Left cardiac atrium (tissue), 4 donors: ENCODE measurements around the gene MEF2C. TPM values are rescaled to one million over a fixed set of nuclear protein-coding genes. Genes with fewer than 3 reads are reported as not detected.
"Not testable (repeated sequence)": the region's sequence is repeated elsewhere in the genome, so short reads cannot be mapped to it uniquely, and the experiment has no call there.

ENCODE experiments used
- ATAC-seq, 2 donors: fragments of 200-7000 bp; cut with Tn5 transposase; one replicate each; pipeline ENCODE4 v1.9.1; 2020; ENCODE audit warnings: mild to moderate bottlenecking in 2 of 2, moderate library complexity in 2 of 2
- DNase-seq: peaks from one replicate; pipeline ENCODE4 v3.0.0-alpha.2; 2020
- intact Hi-C, 2 donors: fragments of 100-400 bp; cut with DNase I; formaldehyde crosslinking; loops; one replicate each; pipeline versions ENCODE4 v1.14.1 to v1.15.1; 2022 to 2023
- total RNA-seq, 2 donors: library from RNA; stranded (reverse); fragmentation: NEBNext Ultra II Directional; extraction: Animal tissue kit (Norgen Biotek cat#: 25700); gene quantifications; one replicate each; pipeline ENCODE4 v1.2.1, GENCODE V29; 2021
- donor health status: DM: no; HTN: yes; CAD: no.
- donor health status: DM: no; HTN: yes; CAD: no; lungs with severe emphysema.
- donor health status: DM: yes; HTN: yes; CAD: no.
- donor health status: Dilated cardiomyopathy.

Gene MEF2C
- total RNA-seq, 2 donors from 2014 or later: 48.3 to 53.7 TPM

DNA sequence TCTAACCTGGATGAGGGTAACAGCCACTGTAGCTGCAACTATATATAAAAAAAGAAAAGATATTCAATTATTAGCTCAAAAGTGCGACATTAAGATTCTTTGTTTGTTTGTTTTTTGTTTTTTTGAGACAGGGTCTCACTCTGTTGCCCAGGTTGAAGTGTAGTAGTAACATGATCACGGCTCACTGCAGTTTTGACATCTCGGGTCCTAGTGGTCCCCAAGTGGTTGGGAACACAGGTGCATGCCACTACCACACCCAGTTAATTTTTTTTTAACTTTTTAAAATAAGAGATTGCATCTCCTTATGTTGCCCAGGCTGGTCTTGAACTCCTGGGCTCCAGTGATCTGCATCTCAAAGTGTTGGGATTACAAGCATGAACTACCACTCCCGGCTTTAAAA, 61.8 kb downstream of the MEF2C start:
- ATAC-seq: no peak
- intact Hi-C loops: no loop called here
- DNase-seq: no peak

DNA sequence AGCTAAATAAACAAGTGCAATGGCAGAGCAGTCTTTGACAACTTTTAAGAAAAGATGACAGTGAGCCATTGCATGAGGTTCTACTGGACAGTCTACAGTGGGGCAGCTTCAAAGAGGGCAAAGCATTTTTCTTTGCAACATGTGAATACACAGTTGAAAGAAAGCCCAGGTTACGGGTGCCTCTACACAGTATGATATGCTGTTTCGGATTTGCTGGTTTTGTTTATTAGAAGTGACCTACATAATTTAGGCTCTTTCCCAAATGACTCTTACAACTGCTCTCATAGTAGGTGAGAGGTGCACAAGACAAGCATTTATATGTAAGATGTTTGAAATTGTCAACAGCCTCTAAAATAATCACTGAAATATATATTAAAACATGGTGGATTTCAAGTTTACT, 62.4 kb downstream of the MEF2C start:
- DNase-seq (no peak), ATAC-seq (no peak)
- intact Hi-C loops: no loop called here

GRCh38 chr5:88819301-88819999, 63.5 kb downstream of the MEF2C start:
- ATAC-seq (no peak), DNase-seq (no peak)
- intact Hi-C loops: no loop called here

- intact Hi-C loops: no loop called here
- no peak for DNase-seq
Observed at GRCh38 chr5:88818296-88818695, 64.7 kb downstream of the MEF2C start.

GRCh38 chr5:88816195-88816594, 66.8 kb downstream of the MEF2C start:
- no peak for ATAC-seq
- intact Hi-C loops: no loop called here
- DNase-seq: no peak

More at GRCh38 chr5:88818296-88818695, 64.7 kb downstream of the MEF2C start:
- ATAC-seq: no peak

DNA sequence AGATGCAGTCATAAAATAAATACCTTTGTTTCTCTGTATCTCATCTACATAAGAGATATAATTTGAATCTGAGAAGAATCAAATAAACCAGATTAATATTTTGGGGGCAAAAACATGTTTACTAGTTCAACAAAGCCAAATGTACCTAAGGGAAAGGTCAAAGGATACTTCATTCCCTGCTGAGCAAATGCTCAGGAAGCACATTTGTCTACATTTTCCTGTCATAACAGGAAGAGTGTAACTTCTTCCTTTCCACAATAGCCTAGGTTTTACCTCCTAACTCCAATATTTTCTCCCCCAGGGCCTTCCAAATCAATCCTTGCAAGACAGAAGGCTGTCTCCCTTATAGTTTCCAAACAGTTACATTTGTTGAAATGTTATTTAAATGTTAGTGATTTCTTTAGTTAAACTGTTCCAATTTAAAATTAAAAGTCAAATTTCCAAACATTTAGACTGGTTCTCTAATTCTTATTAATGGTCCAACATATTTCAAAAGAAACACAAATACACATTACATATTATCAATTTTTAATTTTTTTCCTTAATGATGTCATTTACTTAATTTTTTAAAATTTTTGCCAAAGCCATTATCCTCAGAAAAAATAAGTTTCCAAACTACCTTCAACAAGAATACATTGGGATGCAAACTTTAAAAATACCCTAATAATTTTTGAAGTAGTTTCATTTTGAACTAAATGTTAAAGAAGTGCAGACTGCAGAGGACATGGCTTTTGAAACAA, 67.8 kb downstream of the MEF2C start:
- DNase-seq (no peak), ATAC-seq (no peak)
- intact Hi-C loops: no loop called here

DNA sequence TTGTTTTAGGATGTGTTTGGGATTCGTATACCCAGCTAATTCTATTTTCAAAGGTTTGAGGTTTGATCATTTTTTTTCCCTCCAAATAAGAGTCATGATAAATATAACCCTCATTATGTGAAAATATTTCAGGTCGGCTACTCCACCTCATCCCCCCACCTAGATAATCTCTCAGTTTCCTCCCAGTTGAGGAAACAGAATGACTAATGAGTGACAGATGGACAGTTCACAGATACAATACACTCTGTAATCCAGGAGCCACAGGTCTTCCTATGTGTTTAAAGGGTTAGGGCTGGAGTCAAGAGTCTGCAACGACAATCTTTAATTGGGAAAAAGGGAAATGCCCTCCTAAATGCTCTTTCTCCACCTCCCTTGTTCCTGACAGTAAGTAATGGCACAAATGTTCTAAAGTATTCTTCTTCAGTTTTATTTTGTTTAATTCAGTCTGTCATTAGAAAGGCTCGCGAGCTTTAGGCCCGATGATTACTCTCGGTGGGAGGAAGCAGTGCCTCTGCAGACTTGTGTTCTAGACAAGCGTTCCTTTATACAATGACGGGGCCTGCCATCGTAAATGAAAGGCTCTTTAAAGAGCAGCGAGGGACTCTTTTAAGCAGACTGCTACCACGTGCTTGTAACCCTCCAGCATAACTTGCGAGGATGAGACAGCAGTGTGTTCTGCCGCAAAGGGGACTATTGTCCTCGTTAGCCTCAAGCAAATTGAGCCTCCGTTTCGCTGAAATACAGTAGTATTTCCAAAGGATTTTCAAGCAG, 69.0 kb downstream of the MEF2C start:
- no peak for ATAC-seq
- no peak for DNase-seq
- intact Hi-C loops: no loop called here

- intact Hi-C loops: no loop called here
- ATAC-seq: peak in 1 of 2 donors; percentile 46
- no peak for DNase-seq
Observed at GRCh38 chr5:88813244-88813643, 69.7 kb downstream of the MEF2C start.

DNA sequence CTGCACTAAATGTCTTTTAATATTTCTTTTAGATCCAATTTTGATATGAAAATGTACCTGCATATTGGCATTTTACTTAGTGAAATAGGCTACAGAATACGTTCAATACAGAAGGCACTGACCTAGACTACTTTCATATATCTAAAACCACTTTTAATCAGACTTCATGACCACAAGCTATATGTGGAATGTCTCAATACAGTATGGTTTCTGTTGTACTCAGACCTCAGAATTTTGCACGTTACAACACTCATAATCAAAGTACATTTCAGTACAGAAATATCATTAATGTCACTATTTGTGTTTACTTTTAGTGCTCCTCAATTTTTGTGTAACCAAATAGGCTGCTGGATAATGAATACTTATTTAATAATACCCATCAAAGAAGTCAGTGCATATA, 74.8 kb downstream of the MEF2C start:
- DNase-seq (no peak), ATAC-seq (no peak)
- intact Hi-C loops: no loop called here

DNA sequence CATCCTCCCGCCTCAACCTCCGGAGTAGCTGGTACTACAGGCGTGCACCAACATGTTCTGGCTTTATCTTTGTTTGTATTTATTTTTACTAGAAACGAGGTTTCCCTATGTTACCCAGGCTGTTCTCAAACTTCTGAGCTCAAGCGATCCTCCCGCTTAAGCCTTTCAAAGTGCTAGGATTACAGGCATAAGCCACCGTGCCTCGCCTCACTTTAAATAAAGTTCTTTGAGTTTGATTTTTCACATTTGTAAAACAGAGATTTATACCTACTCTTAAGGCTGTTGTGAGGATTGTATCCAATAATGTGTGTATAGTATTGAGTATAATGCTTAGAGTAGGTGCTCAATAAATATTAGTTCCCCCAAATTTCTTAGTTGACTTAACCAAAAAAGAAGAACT, 75.7 kb downstream of the MEF2C start:
- no peak for ATAC-seq
- DNase-seq: no peak
- intact Hi-C loops: no loop called here

DNA sequence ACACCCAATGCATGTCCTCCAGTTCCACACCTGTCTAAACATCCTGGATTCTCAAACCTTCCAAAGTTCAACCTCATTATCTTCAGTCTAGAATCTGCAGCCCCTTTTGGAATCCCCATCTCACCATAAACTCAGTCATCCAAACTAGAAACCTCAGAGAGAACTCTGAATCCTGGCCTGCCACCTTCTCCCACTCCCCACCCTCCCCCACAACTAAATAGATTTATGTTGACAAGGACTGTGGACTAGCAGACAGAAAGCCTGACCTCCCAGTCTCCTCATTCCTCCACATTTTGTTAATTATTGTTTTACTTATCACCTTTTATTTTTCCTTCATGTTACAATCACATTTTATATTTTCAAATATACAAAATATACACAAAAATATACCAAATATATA, 76.6 kb downstream of the MEF2C start:
- DNase-seq: no peak
- intact Hi-C loops: no loop called here
- ATAC-seq: no peak

- DNase-seq (no peak), ATAC-seq (no peak)
- intact Hi-C loops: no loop called here
Observed at GRCh38 chr5:88805151-88805784, 77.7 kb downstream of the MEF2C start.

GRCh38 chr5:88804444-88804843, 78.5 kb downstream of the MEF2C start:
- intact Hi-C loops: no loop called here
- ATAC-seq (no peak), DNase-seq (no peak)

GRCh38 chr5:88803309-88803708, 79.7 kb downstream of the MEF2C start:
- ATAC-seq: no peak
- no peak for DNase-seq
- intact Hi-C loops: no loop called here

GRCh38 chr5:88799938-88800535, 82.9 kb downstream of the MEF2C start:
- ATAC-seq (no peak), DNase-seq (no peak)
- intact Hi-C loops: no loop called here

GRCh38 chr5:88798933-88799332, 84.1 kb downstream of the MEF2C start:
- intact Hi-C loops: not testable (repeated sequence)

DNA sequence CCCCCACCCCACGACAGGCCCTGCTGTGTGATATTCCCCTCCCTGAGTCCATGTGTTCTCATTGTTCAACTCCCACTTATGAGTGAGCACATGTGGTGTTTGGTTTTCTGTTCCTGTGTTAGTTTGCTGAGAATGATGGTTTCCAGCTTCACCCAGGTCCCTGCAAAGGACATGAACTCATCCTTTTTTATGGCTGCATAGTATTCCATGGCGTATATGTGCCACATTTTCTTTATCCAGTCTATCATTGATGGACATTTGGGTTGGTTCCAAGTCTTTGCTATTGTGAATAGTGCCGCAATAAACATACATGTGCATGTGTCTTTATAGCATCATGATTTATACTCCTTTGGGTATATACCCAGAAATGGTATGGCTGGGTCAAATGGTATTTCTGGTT, 89.2 kb downstream of the MEF2C start:
- intact Hi-C loops: not testable (repeated sequence)

More at GRCh38 chr5:88798933-88799332, 84.1 kb downstream of the MEF2C start:
- not testable (repeated sequence) for ATAC-seq, DNase-seq

GRCh38 chr5:88792144-88792840, 90.7 kb downstream of the MEF2C start:
- intact Hi-C loops: no loop called here
- no peak for DNase-seq

More for the DNA sequence above, 89.2 kb downstream of the MEF2C start:
- not testable (repeated sequence) for ATAC-seq, DNase-seq

More at GRCh38 chr5:88792144-88792840, 90.7 kb downstream of the MEF2C start:
- ATAC-seq: no peak
